AG10803 (cell line): ENCODE results near the gene TMOD1.
"Not testable (repeated sequence)": the region's sequence is repeated elsewhere in the genome, so short reads cannot be mapped to it uniquely, and the experiment has no call there.

Experiments
- DNase-seq: peaks from one replicate; pipeline ENCODE4 v3.0.0; 2010; ENCODE audit warnings: low read depth
- H3K4me3 ChIP-seq: 2 replicates; pipeline ENCODE4 v1.5.1; 2011; ENCODE audit warnings: mild to moderate bottlenecking, low read length, control low read depth
- CTCF ChIP-seq: conservative IDR thresholded peaks from 2 replicates; pipeline ENCODE4 v1.5.1; 2011; ENCODE audit warnings: mild to moderate bottlenecking, low read length, control low read depth, inconsistent platforms

TMOD1 gene

GRCh38 chr9:97501177-97501971, at the start of gene TMOD1:
TMOD1 (plus strand) TSS chr9:97501666; CDS start chr9:97524189, 22,523 bp downstream.
- H3K4me3 ChIP-seq: peak within 1 kb of the TSS; percentile 47
- no peak for TF ChIP-seq CTCF
- DNase-seq: no peak

GRCh38 chr9:97453573-97453972, 47.9 kb upstream of the TMOD1 start:
- not testable (repeated sequence) for DNase-seq, H3K4me3 ChIP-seq

GRCh38 chr9:97456841-97457240, 44.6 kb upstream of the TMOD1 start:
- H3K4me3 ChIP-seq, DNase-seq: not testable (repeated sequence)

GRCh38 chr9:97459326-97459725, 42.1 kb upstream of the TMOD1 start:
- no peak for TF ChIP-seq CTCF
- DNase-seq: no peak
- H3K4me3 ChIP-seq: no peak overlapping the region

GRCh38 chr9:97462159-97462558, 39.3 kb upstream of the TMOD1 start:
- no peak for DNase-seq
- no peak for TF ChIP-seq CTCF

GRCh38 chr9:97462914-97463313, 38.6 kb upstream of the TMOD1 start:
- no peak for TF ChIP-seq CTCF
- no peak for DNase-seq
- no peak overlapping the region for H3K4me3 ChIP-seq

More at GRCh38 chr9:97462159-97462558, 39.3 kb upstream of the TMOD1 start:
- no peak overlapping the region for H3K4me3 ChIP-seq

- peak; percentile 90 for TF ChIP-seq CTCF
- H3K4me3 ChIP-seq: no peak overlapping the region
- DNase-seq: peak; percentile 69
These were observed 32.6 kb upstream of the TMOD1 start for GRCh38 chr9:97468658-97469448.

GRCh38 chr9:97470076-97470475, 31.4 kb upstream of the TMOD1 start:
- H3K4me3 ChIP-seq: no peak overlapping the region
- no peak for TF ChIP-seq CTCF
- no peak for DNase-seq
